ENCODE data around the gene PRIM2.
"Not testable (repeated sequence)": the region's sequence is repeated elsewhere in the genome, so short reads cannot be mapped to it uniquely, and the experiment has no call there.

- TF ChIP-seq CTCF, EZH2phosphoT487 (IDR thresholded peaks at IDR 0.05; ENCODE audit: low read length): not testable (repeated sequence)
These were observed 30.2 kb downstream of the PRIM2 start for GRCh38 chr6:57347597-57347996.
